Nephron progenitor cell (in vitro differentiated cells): ENCODE data around the gene ANXA11.

ENCODE experiments used
- DNase-seq: peaks from one replicate; pipeline ENCODE4 v3.0.0; 2021
- H3K27ac Mint-ChIP-seq: 2 replicates; pipeline ENCODE4 v1.8.0; 2021; ENCODE audit warnings: mild to moderate bottlenecking, moderate library complexity, mixed read lengths
- H3K27me3 Mint-ChIP-seq: 2 replicates; pipeline ENCODE4 v1.8.0; 2021; ENCODE audit warnings: mild to moderate bottlenecking, low read depth, mixed read lengths; ENCODE audit not compliant: poor library complexity
- H3K36me3 Mint-ChIP-seq: 2 replicates; pipeline ENCODE4 v1.8.0; 2021; ENCODE audit warnings: low read depth, mixed read lengths
- H3K4me1 Mint-ChIP-seq: 2 replicates; pipeline ENCODE4 v1.8.0; 2021; ENCODE audit warnings: mixed read lengths
- H3K4me3 Mint-ChIP-seq: 2 replicates; pipeline ENCODE4 v1.8.0; 2021; ENCODE audit warnings: mild to moderate bottlenecking, moderate library complexity, mixed read lengths
- H3K9me3 Mint-ChIP-seq: 2 replicates; pipeline ENCODE4 v1.8.0; 2021; ENCODE audit warnings: mild to moderate bottlenecking, moderate library complexity, mixed read lengths
- TF ChIP-seq, protein P1 (sequence below): fragments of 200-600 bp; sonication (generic); IDR thresholded peaks from 2 replicates; pipeline ENCODE4 v1.5.0; 2021; ENCODE audit warnings: antibody characterized with exemption

Gene ANXA11

DNA sequence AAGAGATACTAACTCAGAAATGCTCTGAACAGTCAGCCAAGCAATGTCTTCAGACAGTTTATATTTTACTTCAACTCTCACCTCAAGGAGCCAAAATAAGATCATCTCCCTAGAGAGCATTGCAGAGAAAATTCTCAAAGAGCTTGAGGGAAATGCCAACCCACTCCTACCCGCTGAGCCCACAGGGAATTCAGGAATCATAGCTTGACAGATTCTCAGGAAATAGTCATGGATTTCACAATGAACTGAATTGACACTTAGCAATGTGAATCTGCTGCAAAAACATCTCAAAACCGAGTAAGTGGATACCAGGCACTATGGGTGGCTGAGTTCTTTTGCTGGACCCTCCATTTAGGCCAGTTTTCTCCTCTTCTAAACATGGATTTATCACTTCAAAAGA, 82.6 kb downstream of the ANXA11 start:
- Mint-ChIP-seq H3K4me3 (no peak overlapping the region), H3K36me3 (no peaks in the 10 kb centered on the region), H3K9me3 (no peaks in the 10 kb centered on the region), H3K4me1 (no peaks in the 10 kb centered on the region), H3K27ac (no peak overlapping the region), H3K27me3 (peaks cover 35% of the 10 kb centered on the region)
- no peak for DNase-seq
- TF ChIP-seq, protein P1, sequence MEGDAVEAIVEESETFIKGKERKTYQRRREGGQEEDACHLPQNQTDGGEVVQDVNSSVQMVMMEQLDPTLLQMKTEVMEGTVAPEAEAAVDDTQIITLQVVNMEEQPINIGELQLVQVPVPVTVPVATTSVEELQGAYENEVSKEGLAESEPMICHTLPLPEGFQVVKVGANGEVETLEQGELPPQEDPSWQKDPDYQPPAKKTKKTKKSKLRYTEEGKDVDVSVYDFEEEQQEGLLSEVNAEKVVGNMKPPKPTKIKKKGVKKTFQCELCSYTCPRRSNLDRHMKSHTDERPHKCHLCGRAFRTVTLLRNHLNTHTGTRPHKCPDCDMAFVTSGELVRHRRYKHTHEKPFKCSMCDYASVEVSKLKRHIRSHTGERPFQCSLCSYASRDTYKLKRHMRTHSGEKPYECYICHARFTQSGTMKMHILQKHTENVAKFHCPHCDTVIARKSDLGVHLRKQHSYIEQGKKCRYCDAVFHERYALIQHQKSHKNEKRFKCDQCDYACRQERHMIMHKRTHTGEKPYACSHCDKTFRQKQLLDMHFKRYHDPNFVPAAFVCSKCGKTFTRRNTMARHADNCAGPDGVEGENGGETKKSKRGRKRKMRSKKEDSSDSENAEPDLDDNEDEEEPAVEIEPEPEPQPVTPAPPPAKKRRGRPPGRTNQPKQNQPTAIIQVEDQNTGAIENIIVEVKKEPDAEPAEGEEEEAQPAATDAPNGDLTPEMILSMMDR = no peak

DNA sequence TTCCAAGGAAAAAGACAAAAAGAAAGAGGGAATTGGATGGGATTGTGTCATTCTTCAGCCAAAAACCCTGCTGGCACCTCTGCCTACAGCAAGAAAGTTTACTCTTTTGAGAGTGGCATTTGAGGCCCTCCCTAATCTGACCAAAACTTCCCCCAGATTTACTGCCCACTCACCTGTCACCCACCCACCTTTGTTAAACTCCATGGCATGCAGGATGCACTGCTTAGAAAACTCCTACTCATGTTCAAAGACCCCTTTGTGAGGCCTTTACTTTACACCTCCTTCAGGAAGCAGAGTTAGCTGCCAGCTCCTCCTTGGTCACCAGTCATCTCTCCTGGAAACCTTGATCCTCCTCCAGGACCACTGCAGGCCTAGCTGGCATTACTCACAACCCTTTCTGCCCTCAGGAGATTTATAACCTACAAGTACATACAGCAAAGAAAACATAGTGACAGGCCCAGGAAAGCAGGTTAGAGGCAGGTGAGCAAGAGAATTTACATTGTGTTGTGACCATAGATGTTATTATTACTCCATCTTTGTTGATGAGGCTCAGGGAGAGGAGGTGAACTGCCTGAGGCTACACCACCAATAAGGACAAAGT, 83.1 kb downstream of the ANXA11 start:
- Mint-ChIP-seq H3K4me1 (no peaks in the 10 kb centered on the region), H3K9me3 (no peaks in the 10 kb centered on the region), H3K27ac (no peak overlapping the region), H3K4me3 (no peak overlapping the region), H3K36me3 (no peaks in the 10 kb centered on the region), H3K27me3 (peaks cover 35% of the 10 kb centered on the region)
- DNase-seq = no peak
- TF ChIP-seq, protein P1 = no peak

DNA sequence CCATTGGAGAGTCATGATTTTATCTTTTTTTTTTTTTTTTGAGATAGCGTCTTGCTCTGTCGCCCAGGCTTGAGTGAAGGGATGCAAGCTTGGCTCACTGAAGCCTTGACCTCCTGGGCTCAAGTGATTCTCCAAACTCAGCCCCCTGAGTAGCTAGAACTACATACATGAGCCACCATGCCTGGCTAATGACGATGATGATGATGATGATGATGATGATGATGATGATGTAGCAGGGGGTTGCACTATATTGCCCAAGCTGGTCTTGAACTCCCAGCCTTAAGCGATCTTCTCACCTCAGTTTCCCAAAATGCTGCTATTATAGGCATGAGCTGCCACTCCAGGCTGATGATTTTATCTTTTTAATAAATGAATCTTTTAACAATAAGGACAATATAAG, 86.7 kb downstream of the ANXA11 start:
- H3K4me3 Mint-ChIP-seq = no peak overlapping the region
- no peaks in the 10 kb centered on the region for H3K9me3 Mint-ChIP-seq
- H3K4me1 Mint-ChIP-seq = no peaks in the 10 kb centered on the region
- H3K27me3 Mint-ChIP-seq = peaks cover 32% of the 10 kb centered on the region
- H3K36me3 Mint-ChIP-seq = no peaks in the 10 kb centered on the region
- DNase-seq = no peak
- H3K27ac Mint-ChIP-seq = no peak overlapping the region
- TF ChIP-seq, protein P1 = no peak

DNA sequence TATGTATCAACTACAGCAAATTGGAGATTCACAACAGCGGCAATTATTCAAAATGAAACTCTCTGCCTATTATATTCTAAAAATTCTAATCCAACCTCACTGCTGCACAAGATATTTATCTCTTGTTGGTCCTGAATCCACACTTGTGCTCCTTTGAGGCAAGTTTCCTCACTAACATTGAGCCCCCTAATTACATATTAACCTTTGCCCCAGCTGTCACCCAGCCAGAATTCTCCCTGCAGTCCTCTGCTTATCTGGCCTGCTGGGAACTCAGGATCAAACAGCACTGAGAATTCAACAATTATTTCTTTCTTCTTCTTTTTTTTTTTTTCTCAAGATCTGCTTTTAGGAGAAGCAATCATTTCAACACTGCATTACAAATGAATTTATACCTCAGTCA, 94.4 kb downstream of the ANXA11 start:
- Mint-ChIP-seq H3K27me3 (peaks cover 3% of the 10 kb centered on the region), H3K36me3 (peaks cover 14% of the 10 kb centered on the region), H3K9me3 (peaks cover 42% of the 10 kb centered on the region), H3K27ac (no peak overlapping the region), H3K4me1 (peaks cover 4% of the 10 kb centered on the region), H3K4me3 (no peak overlapping the region)
- no peak for DNase-seq
- TF ChIP-seq, protein P1 = no peak

DNA sequence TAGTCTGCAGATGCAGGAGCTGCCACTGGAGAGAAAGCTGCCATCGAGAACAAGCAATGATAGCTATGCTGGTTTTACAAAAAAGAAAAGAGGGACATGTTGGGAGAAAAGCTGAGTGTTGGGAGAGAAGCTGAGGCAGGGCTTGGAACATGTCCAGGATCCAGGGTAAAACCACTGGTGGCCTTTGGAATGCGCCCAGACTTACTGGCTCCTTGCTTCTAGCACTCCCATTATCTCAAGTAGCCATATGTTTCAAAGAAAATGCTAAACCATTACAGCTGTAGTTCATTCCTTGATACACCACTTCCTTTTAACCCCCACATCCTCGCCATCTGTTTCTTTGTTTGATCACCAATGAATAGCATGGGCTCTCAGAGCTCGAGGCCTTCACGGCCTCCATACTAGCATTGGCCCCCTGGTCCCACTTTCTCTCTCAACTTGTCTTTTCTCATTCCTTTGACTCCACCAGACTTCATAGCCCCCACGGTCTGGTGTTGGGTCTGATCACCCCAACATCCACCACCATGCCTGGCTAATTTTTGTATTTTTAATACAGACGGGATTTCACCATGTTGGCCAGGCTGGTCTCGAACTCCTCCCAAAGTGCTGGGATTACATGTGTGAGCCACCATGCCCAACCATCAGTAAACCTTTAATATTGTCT, 96.6 kb downstream of the ANXA11 start:
- Mint-ChIP-seq H3K9me3 (peaks cover 42% of the 10 kb centered on the region), H3K36me3 (peaks cover 14% of the 10 kb centered on the region), H3K27me3 (peaks cover 7% of the 10 kb centered on the region), H3K27ac (no peak overlapping the region), H3K4me3 (no peak overlapping the region), H3K4me1 (peaks cover 4% of the 10 kb centered on the region)
- DNase-seq = no peak
- TF ChIP-seq, protein P1 = no peak
